H1 (cell line): ENCODE measurements around the gene RFXANK. TPM values are rescaled to one million over a fixed set of nuclear protein-coding genes. Genes with fewer than 3 reads are reported as not detected.

Source experiments
- CTCF ChIA-PET: fragments of 300-600 bp; sonication (Branson Sonifier 250); formaldehyde crosslinking; loops from one replicate; lab custom pipeline; 2021; ENCODE audit not compliant: partially characterized antibody; lab: Charles Lee
- POLR2A ChIA-PET: fragments of 300-600 bp; sonication (Branson Sonifier 250); formaldehyde crosslinking; loops from one replicate; lab custom pipeline; 2021; ENCODE audit warnings: inconsistent platforms; ENCODE audit not compliant: partially characterized antibody; lab: Charles Lee
- DNase-seq, 2 experiments: peaks; one replicate each; pipeline versions ENCODE4 v3.0.0 to v3.0.0-alpha.2; 2010 to 2022; ENCODE audit warnings: low spot score in 2 of 2, low read depth in 1 of 2, mixed read lengths in 1 of 2
- FAIRE-seq: peaks from 2 replicates; lab custom pipeline; 2011; peaks lifted over from hg19 to GRCh38; lab: Jason Lieb, UNC
- H2AFZ ChIP-seq: 2 replicates; pipeline ENCODE4 v1.8.1; 2012; ENCODE audit warnings: low read length, inconsistent platforms
- H2AK5ac ChIP-seq: 2 replicates; pipeline ENCODE4 v1.6.1; 2013; ENCODE audit warnings: low read depth, low read length
- H2BK120ac ChIP-seq: replicated peaks from 2 replicates; pipeline ENCODE3; 2013; ENCODE audit warnings: low read depth, low read length, inconsistent platforms
- H2BK12ac ChIP-seq: 2 replicates; pipeline ENCODE4 v1.6.1; 2013; ENCODE audit warnings: low read depth, low read length
- H2BK15ac ChIP-seq: 2 replicates; pipeline ENCODE4 v1.6.1; 2013; ENCODE audit warnings: low read length
- H2BK20ac ChIP-seq: 2 replicates; pipeline ENCODE4 v1.6.1; 2013; ENCODE audit warnings: low read length
- H2BK5ac ChIP-seq: 2 replicates; pipeline ENCODE4 v1.6.1; 2013; ENCODE audit warnings: low read depth, low read length
- H3K14ac ChIP-seq: 2 replicates; pipeline ENCODE4 v1.6.1; 2013; ENCODE audit warnings: inconsistent platforms; ENCODE audit not compliant: insufficient read length
- H3K18ac ChIP-seq: 2 replicates; pipeline ENCODE4 v1.6.1; 2013; ENCODE audit warnings: low read length; ENCODE audit errors: extremely low read depth
- H3K23ac ChIP-seq: 2 replicates; pipeline ENCODE4 v1.6.1; 2013; ENCODE audit warnings: inconsistent platforms; ENCODE audit not compliant: insufficient read length
- H3K23me2 ChIP-seq: 2 replicates; pipeline ENCODE4 v1.6.1; 2013; ENCODE audit warnings: low read depth, low read length
- H3K27ac ChIP-seq: 2 replicates; pipeline ENCODE4 v1.6.1; 2011; ENCODE audit warnings: low read depth, low read length, inconsistent platforms
- H3K27me3 ChIP-seq, 4 experiments: replicated peaks in 1 of 4; 1 replicate in 1 of 4; 2 replicates in 3 of 4; pipeline versions ENCODE4 v1.6.1 to v1.8.1; 2011 to 2013; ENCODE audit warnings: low read length in 3 of 4, mild to moderate bottlenecking in 3 of 4, inconsistent platforms in 2 of 4, mixed read lengths in 2 of 4, moderate library complexity in 1 of 4; ENCODE audit not compliant: control insufficient read depth in 3 of 4, insufficient read depth in 3 of 4; ENCODE audit errors: extremely low read depth in 1 of 4
- H3K36me3 ChIP-seq, 4 experiments: 2 replicates each; pipeline versions ENCODE4 v1.6.1 to v1.8.1; 2011 to 2013; ENCODE audit warnings: mild to moderate bottlenecking in 4 of 4, low read length in 3 of 4, moderate library complexity in 2 of 4, control low read depth in 1 of 4, inconsistent platforms in 1 of 4; ENCODE audit not compliant: insufficient read depth in 4 of 4, control insufficient read depth in 2 of 4
- H3K4ac ChIP-seq: replicated peaks from 2 replicates; pipeline ENCODE3; 2013; ENCODE audit warnings: low read length, low read depth, mixed read lengths, inconsistent platforms; ENCODE audit not compliant: insufficient read length
- H3K4me1 ChIP-seq, 4 experiments: replicated peaks in 1 of 4; 1 replicate in 1 of 4; 2 replicates in 3 of 4; pipeline versions ENCODE4 v1.6.1 to v1.8.1; 2011 to 2013; ENCODE audit warnings: low read length in 3 of 4, inconsistent platforms in 2 of 4, mixed read lengths in 1 of 4; ENCODE audit not compliant: insufficient read depth in 4 of 4, control insufficient read depth in 3 of 4
- H3K4me2 ChIP-seq, 2 experiments: 2 replicates each; pipeline versions ENCODE4 v1.6.1 to v1.8.1; 2011 to 2013; ENCODE audit warnings: low read depth in 2 of 2, low read length in 2 of 2, control low read depth in 1 of 2, inconsistent platforms in 1 of 2, mild to moderate bottlenecking in 1 of 2; ENCODE audit not compliant: insufficient read depth in 1 of 2
- H3K4me3 ChIP-seq, 4 experiments: fragments of 200-600, 300-600 bp in 1 of 4; sonication (generic), shearing (Covaris generic), sonication (Bioruptor Twin) in 1 of 4; 2 replicates each; pipeline versions ENCODE4 v1.5.1 to v1.8.1; 2011 to 2016; ENCODE audit warnings: low read length in 4 of 4, low read depth in 3 of 4, control low read depth in 2 of 4, inconsistent platforms in 2 of 4, mild to moderate bottlenecking in 2 of 4, mixed read lengths in 1 of 4, moderate library complexity in 1 of 4; ENCODE audit not compliant: insufficient read depth in 2 of 4; ENCODE audit errors: extremely low read depth in 1 of 4
- H3K56ac ChIP-seq: replicated peaks from 2 replicates; pipeline ENCODE3; 2013; ENCODE audit warnings: low read depth, mild to moderate bottlenecking, mixed read lengths, low read length, inconsistent platforms; ENCODE audit not compliant: insufficient read length
- H3K79me1 ChIP-seq: 2 replicates; pipeline ENCODE4 v1.6.1; 2013; ENCODE audit warnings: low read depth, low read length, control low read depth
- H3K79me2 ChIP-seq, 2 experiments: 2 replicates each; pipeline versions ENCODE4 v1.6.1 to v1.8.1; 2012 to 2013; ENCODE audit warnings: low read length in 2 of 2, mild to moderate bottlenecking in 2 of 2, inconsistent platforms in 1 of 2; ENCODE audit not compliant: insufficient read depth in 2 of 2, control insufficient read depth in 1 of 2
- H3K9ac ChIP-seq, 4 experiments: replicated peaks in 1 of 4; 1 replicate in 1 of 4; 2 replicates in 3 of 4; pipeline versions ENCODE4 v1.6.1 to v1.8.1; 2011 to 2013; ENCODE audit warnings: low read depth in 3 of 4, low read length in 3 of 4, control low read depth in 2 of 4, mild to moderate bottlenecking in 2 of 4, moderate library complexity in 2 of 4, inconsistent platforms in 1 of 4; ENCODE audit errors: extremely low read depth in 1 of 4
- H3K9me3 ChIP-seq, 2 experiments: 2 replicates each; pipeline versions ENCODE4 v1.6.1 to v1.8.1; 2012 to 2013; ENCODE audit warnings: mild to moderate bottlenecking in 2 of 2, moderate library complexity in 2 of 2, control low read depth in 1 of 2, inconsistent platforms in 1 of 2, low read depth in 1 of 2, low read length in 1 of 2, mixed read lengths in 1 of 2; ENCODE audit not compliant: insufficient read depth in 2 of 2
- H4K20me1 ChIP-seq, 2 experiments: replicated peaks in 1 of 2; 2 replicates each; pipeline versions ENCODE3 to v1.8.1; 2011 to 2013; ENCODE audit warnings: inconsistent platforms in 2 of 2, low read length in 2 of 2, mild to moderate bottlenecking in 1 of 2; ENCODE audit not compliant: insufficient read depth in 2 of 2, control insufficient read depth in 1 of 2
- H4K5ac ChIP-seq: 2 replicates; pipeline ENCODE4 v1.6.1; 2013; ENCODE audit warnings: low read length, low read depth, mixed read lengths, inconsistent platforms; ENCODE audit not compliant: insufficient read length
- H4K8ac ChIP-seq: 2 replicates; pipeline ENCODE4 v1.8.0; 2013; ENCODE audit warnings: mild to moderate bottlenecking, moderate library complexity, low read length, inconsistent platforms; ENCODE audit not compliant: insufficient read depth; ENCODE audit errors: extremely low read depth
- H4K91ac ChIP-seq: replicated peaks from 2 replicates; pipeline ENCODE3; 2013; ENCODE audit warnings: low read length, mixed read lengths, inconsistent platforms; ENCODE audit not compliant: insufficient read length
- BACH1 ChIP-seq: IDR thresholded peaks from 2 replicates; pipeline ENCODE4 v1.6.1; 2012; ENCODE audit warnings: low read length, improper control_type of control experiment
- CEBPB ChIP-seq: IDR thresholded peaks from 2 replicates; pipeline ENCODE4 v1.6.1; 2012; ENCODE audit warnings: low read depth, low read length
- CHD1 ChIP-seq: IDR thresholded peaks from 2 replicates; pipeline ENCODE4 v1.6.1; 2012; ENCODE audit warnings: low read depth, low read length, improper control_type of control experiment
- NRF1 ChIP-seq: IDR thresholded peaks from 2 replicates; pipeline ENCODE4 v1.6.1; 2011; ENCODE audit warnings: mild to moderate bottlenecking, low read depth, low read length, improper control_type of control experiment
- POLR2AphosphoS5 ChIP-seq: IDR thresholded peaks from 2 replicates; pipeline ENCODE4 v1.6.1; 2011; ENCODE audit warnings: low read depth, low read length
- POU5F1 ChIP-seq: IDR thresholded peaks from 2 replicates; pipeline ENCODE4 v1.6.1; 2011; ENCODE audit warnings: low read depth, mild to moderate bottlenecking, low read length, moderate library complexity
- RFX5 ChIP-seq: IDR thresholded peaks from 2 replicates; pipeline ENCODE4 v1.6.1; 2011; ENCODE audit warnings: low read depth, low read length, improper control_type of control experiment, borderline replicate concordance
- RNF2 ChIP-seq: fragments of 200-900, 300-1000 bp; sonication (generic); IDR thresholded peaks from 2 replicates; pipeline ENCODE4 v1.7.1; 2016; ENCODE audit warnings: borderline replicate concordance, low read depth, mild to moderate bottlenecking, antibody characterized with exemption, low read length; ENCODE audit not compliant: poor library complexity, severe bottlenecking; ENCODE audit errors: missing control alignments
- SIN3A ChIP-seq, 2 experiments: IDR thresholded peaks in 1 of 2; conservative IDR thresholded peaks in 1 of 2; 2 replicates each; pipeline ENCODE4 v1.6.1; 2011 to 2012; ENCODE audit warnings: low read length in 2 of 2, improper control_type of control experiment in 1 of 2, low read depth in 1 of 2, mild to moderate bottlenecking in 1 of 2
- SP2 ChIP-seq: IDR thresholded peaks from 2 replicates; pipeline ENCODE4 v1.6.1; 2012; ENCODE audit warnings: mild to moderate bottlenecking, low read length, inconsistent platforms
- SP4 ChIP-seq: IDR thresholded peaks from 2 replicates; pipeline ENCODE4 v1.6.1; 2012; ENCODE audit warnings: low read length, inconsistent platforms
- TCF12 ChIP-seq: IDR thresholded peaks from 2 replicates; pipeline ENCODE4 v1.6.1; 2011; ENCODE audit warnings: low read depth, mild to moderate bottlenecking, low read length
- USF2 ChIP-seq: IDR thresholded peaks from 2 replicates; pipeline ENCODE4 v1.6.1; 2011; ENCODE audit warnings: low read length, improper control_type of control experiment
- WGBS, 2 experiments: shearing (Covaris generic) in 1 of 2; methylation state at CpG; one replicate each; pipeline versions ENCODE4 v1.1.6 to v1.1.7; 2013 to 2015; ENCODE audit warnings: low lambda C conversion rate in 2 of 2, mixed read lengths in 2 of 2, inconsistent platforms in 1 of 2, low coverage in 1 of 2, missing lambda C conversion rate in 1 of 2; ENCODE audit not compliant: insufficient replicate concordance in 2 of 2, insufficient coverage in 1 of 2, insufficient read length in 1 of 2; ENCODE audit errors: extremely low coverage in 1 of 2, missing lambda C conversion rate in 1 of 2; 5-methylcytosine and 5-hydroxymethylcytosine counted together
- polyA plus RNA-seq, 7 experiments: library from polyadenylated mRNA; depleted of rRNA in 3 of 7; stranded (reverse) in 5 of 7; unstranded in 2 of 7; fragments of >200 nt in 5 of 7; fragments of 200-250 nt in 2 of 7; gene quantifications; 1 replicate in 5 of 7; 2 replicates in 1 of 7; 4 replicates in 1 of 7; pipeline versions ENCODE4 v1.2.1 to v1.2.3, GENCODE V29; 2011 to 2013; ENCODE audit warnings: missing spikeins in 2 of 7, mixed read lengths in 2 of 7
- total RNA-seq: library from RNA; stranded (reverse); fragmentation: NEBNext Ultra II Directional; extraction: Animal tissue kit (Norgen Biotek cat#: 25700); gene quantifications from 2 replicates; pipeline ENCODE4 v1.2.1, GENCODE V29; 2021

Gene RFXANK
- total and polyA plus RNA-seq, 2 of the 8 experiments (the other 6 are each of a cell fraction or from before 2014, with no cell fraction given): 72.9 to 87.5 TPM

GRCh38 chr19:19214159-19214490 is 22.1 kb downstream of the RFXANK start:
- Histone ChIP-seq H3K23me2 (peaks cover 3% of the 10 kb centered on the region; the same call in 1 of the 2 replicates), H3K23ac (no peak overlapping the region), H2BK12ac (no peak overlapping the region), H3K4me2 (peak overlapping the region in 1 of 2 experiments; percentile 30; a peak in 2 of 4 replicates), H3K9me3 (no peaks in the 10 kb centered on the region), H4K5ac (no peak overlapping the region), H2AK5ac (peak overlapping the region; percentile 82; the same call in 1 of the 2 replicates), H3K79me2 (no peaks in the 10 kb centered on the region), H3K4ac (no peak overlapping the region), H2BK120ac (no peak overlapping the region), H2BK15ac (peak overlapping the region; percentile 6; the same call in 1 of the 2 replicates), H3K4me1 (peaks cover 0 to 16% (median 10%) of the 10 kb centered on the region in 4 experiments; a peak in 6 of 7 replicates), H3K27ac (no peak overlapping the region), H3K36me3 (no peaks in the 10 kb centered on the region), H3K9ac (no peak overlapping the region), H4K20me1 (peaks cover 3 to 16% of the 10 kb centered on the region in 2 experiments), H3K14ac (no peak overlapping the region), H4K91ac (no peak overlapping the region), H3K79me1 (no peaks in the 10 kb centered on the region), H3K56ac (no peak overlapping the region), H3K27me3 (peaks cover 11 to 39% (median 34%) of the 10 kb centered on the region in 4 experiments), H3K18ac (no peak overlapping the region), H3K4me3 (no peak overlapping the region), H2BK5ac (no peak overlapping the region), H4K8ac (no peak overlapping the region), H2AFZ (no peak overlapping the region), H2BK20ac (no peak overlapping the region)
- CTCF ChIA-PET: interaction anchor here (0.7 to 3.3 kb wide), 5 partner anchors 9 to 98 kb away, joined by 3 to 16 read pairs (median 3); no protein-coding TSS in a partner anchor
- POLR2A ChIA-PET: interaction anchor here (0.6 to 7.4 kb wide), 4 partner anchors 11 to 191 kb away, joined by 3 to 45 read pairs (median 4); partner anchors contain the start of genes GATAD2A and NR2C2AP
- 21% methylated on average over 5 of the region's 5 CpGs; no CpG with 5 or more reads in 1 of the 2 experiments for WGBS, 2 experiments
- DNase-seq: no peak
- no peak for FAIRE-seq
- TF ChIP-seq POU5F1: peak; percentile 90; the same call in 1 of the 2 replicates
- TF ChIP-seq USF2: no peak
- TF ChIP-seq POLR2AphosphoS5: no peak
- no peak for TF ChIP-seq CEBPB
- no peak for TF ChIP-seq NRF1
- TF ChIP-seq RFX5: no peak
- TF ChIP-seq SP4: no peak
- TF ChIP-seq SIN3A (conservative IDR thresholded peaks at IDR 0.05 in 1 of 2, IDR thresholded peaks at IDR 0.05 in 1 of 2; ENCODE audit: low read depth in 1 of 2, low read length in 2 of 2): 0 out of 4 replicates have a peak, but pooled peaks of 1 of the 2 experiments have one; percentile 25
- TF ChIP-seq TCF12: peak; percentile 57; the same call in 1 of the 2 replicates
- TF ChIP-seq SP2: no peak
- TF ChIP-seq RNF2: no peak
- no peak for TF ChIP-seq CHD1
- TF ChIP-seq BACH1: no peak
